Dorsolateral prefrontal cortex (tissue), 118 donors: ENCODE data around the gene SH3GLB2. TPM values are rescaled to one million over a fixed set of nuclear protein-coding genes. Genes with fewer than 3 reads are reported as not detected.

Experiments used
- total RNA-seq, 120 experiments: library from RNA; stranded (reverse); gene quantifications; one replicate each; pipeline versions ENCODE4 v1.2.3 to v1.2.4, GENCODE V29; 2022

The SH3GLB2 gene
- total RNA-seq, 120 experiments from 2014 or later = 128 to 337 (median 194) TPM

Other genes starting within 250 kb of the SH3GLB2 start
- 10 to 100 TPM; 32.1 to 59.0 (median 40.5) TPM for gene TBC1D13, start 241.1 kb downstream of the SH3GLB2 start, total RNA-seq
- 10 to 100 TPM; 20.4 to 57.3 (median 35.8) TPM for gene ENDOG, start 209.8 kb downstream of the SH3GLB2 start, total RNA-seq
- 10 to 100 TPM; 26.9 to 97.3 (median 42.1) TPM for gene SPOUT1, start 198.5 kb downstream of the SH3GLB2 start, total RNA-seq
- 10 to 100 TPM; 22.3 to 55.0 (median 36.5) TPM for gene KYAT1, start 146.4 kb downstream of the SH3GLB2 start, total RNA-seq
- 100 to 1,000 TPM in 48 of 120 experiments, 10 to 100 TPM in 72; 63.8 to 213 (median 95.1) TPM for gene LRRC8A, start 146.2 kb downstream of the SH3GLB2 start, total RNA-seq
- 100 to 1,000 TPM in 1 of 120 experiments, 10 to 100 TPM in 118, 1 to 10 TPM in 1; 8.8 to 113 (median 34.2) TPM for gene PHYHD1, start 107.3 kb downstream of the SH3GLB2 start, total RNA-seq
- gene DOLK, start 80.7 kb downstream of the SH3GLB2 start, total RNA-seq = 10 to 100 TPM in 23 of 120 experiments, 1 to 10 TPM in 97; 3.6 to 13.2 (median 8.4) TPM
- gene NUP188, start 80.6 kb downstream of the SH3GLB2 start, total RNA-seq = 10 to 100 TPM; 23.7 to 70.4 (median 41.1) TPM
- 10 to 100 TPM; 33.8 to 76.4 (median 47.9) TPM for gene MIGA2, start 8.3 kb upstream of the SH3GLB2 start, total RNA-seq
- gene DOLPP1, start 52.8 kb upstream of the SH3GLB2 start, total RNA-seq = 10 to 100 TPM in 118 of 120 experiments, 1 to 10 TPM in 2; 9.9 to 26.6 (median 16.5) TPM
- gene CRAT, start 82.5 kb upstream of the SH3GLB2 start, total RNA-seq = 10 to 100 TPM; 32.6 to 71.0 (median 47.5) TPM
- 100 to 1,000 TPM; 149 to 296 (median 203) TPM for gene PTPA, start 83.1 kb upstream of the SH3GLB2 start, total RNA-seq
- gene IER5L, start 149.9 kb upstream of the SH3GLB2 start, total RNA-seq = 10 to 100 TPM in 102 of 120 experiments, 1 to 10 TPM in 18; 4.7 to 34.0 (median 13.8) TPM